Measurements from ENCODE around the gene CD63.
A peak's percentile ranks its signal among the peaks of the same experiment; 100 is the strongest.

CD63 gene

DNA sequence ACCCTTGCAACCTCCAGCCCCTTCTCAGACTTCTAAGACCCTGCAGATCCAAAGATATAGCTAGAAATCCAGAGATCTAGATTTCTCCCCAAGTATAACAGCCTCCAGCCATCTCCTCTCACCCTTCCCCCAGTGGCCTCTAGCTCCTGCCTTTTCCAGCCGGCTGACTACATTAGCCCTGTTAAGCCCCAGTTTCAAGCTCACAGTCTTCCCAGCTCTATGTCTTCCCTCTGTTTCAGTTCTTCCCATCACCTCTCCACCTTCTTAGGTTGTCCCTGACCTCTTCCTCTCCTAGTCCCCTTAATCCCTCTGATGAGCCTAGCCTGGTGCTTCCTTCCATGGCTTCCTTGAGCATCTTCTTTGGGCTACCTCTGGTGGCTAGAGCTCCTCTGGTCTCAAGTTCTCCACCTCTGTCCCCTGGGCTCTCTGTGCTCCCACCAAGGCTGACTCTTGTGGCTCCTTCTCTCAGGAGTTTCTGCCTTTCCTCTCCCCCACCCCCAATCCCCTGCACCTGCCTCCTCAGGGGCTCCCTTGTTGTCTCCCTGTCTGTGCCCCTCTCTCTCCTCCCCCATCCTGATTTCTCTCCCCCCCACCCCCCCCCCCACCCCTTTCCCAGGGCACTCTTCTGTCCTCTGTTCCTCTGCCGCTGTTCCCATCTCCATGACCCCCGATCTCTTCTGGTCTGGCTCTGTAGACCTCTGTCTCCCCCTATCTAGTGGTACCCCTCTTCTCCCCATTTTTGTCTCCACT, 13.3 kb upstream of the CD63 start:
- ChIA-PET POLR2A (interaction anchor here (0.7 to 2.5 kb wide), 5 partner anchors 12 to 255 kb away, joined by 3 to 17 read pairs (median 4); partner anchors contain the start of genes CD63, ORMDL2, RAB5B and SUOX), CTCF (interaction anchor here (0.6 to 6.1 kb wide), 6 partner anchors 48 to 302 kb away, joined by 3 to 79 read pairs (median 3); no protein-coding TSS in a partner anchor)
- Histone ChIP-seq H3K27ac (ENCODE audit: extremely low read depth, low read depth, low read length) (no peak overlapping the region), H3K36me3 (ENCODE audit: control insufficient read depth in 2 of 2, insufficient read depth in 1 of 2, low read length in 2 of 2) (peaks cover 0 to 6% of the 10 kb centered on the region in 2 experiments; a peak in 1 of 3 replicates), H3K4me3 (ENCODE audit: low read depth, low read length) (no peak overlapping the region; the same call in 1 of the 2 replicates), H3K9me3 (ENCODE audit: control insufficient read depth, insufficient read depth, low read depth, low read length) (no peaks in the 10 kb centered on the region), H3K4me1 (ENCODE audit: control insufficient read depth, insufficient read depth, low read length) (peaks cover 21% of the 10 kb centered on the region; the same call in 1 of the 2 replicates)
- TF ChIP-seq, protein P1, sequence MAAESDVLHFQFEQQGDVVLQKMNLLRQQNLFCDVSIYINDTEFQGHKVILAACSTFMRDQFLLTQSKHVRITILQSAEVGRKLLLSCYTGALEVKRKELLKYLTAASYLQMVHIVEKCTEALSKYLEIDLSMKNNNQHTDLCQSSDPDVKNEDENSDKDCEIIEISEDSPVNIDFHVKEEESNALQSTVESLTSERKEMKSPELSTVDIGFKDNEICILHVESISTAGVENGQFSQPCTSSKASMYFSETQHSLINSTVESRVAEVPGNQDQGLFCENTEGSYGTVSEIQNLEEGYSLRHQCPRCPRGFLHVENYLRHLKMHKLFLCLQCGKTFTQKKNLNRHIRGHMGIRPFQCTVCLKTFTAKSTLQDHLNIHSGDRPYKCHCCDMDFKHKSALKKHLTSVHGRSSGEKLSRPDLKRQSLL (tag by site-specific recombination; IDR thresholded peaks at IDR 0.05), result peak; percentile 68; the same call in 1 of the 2 replicates
- TF ChIP-seq ZNF596 (tag by site-specific recombination; IDR thresholded peaks at IDR 0.05), result no peak
- TF ChIP-seq FEZF1 (tag by site-specific recombination; IDR thresholded peaks at IDR 0.05), result peak; percentile 85

DNA sequence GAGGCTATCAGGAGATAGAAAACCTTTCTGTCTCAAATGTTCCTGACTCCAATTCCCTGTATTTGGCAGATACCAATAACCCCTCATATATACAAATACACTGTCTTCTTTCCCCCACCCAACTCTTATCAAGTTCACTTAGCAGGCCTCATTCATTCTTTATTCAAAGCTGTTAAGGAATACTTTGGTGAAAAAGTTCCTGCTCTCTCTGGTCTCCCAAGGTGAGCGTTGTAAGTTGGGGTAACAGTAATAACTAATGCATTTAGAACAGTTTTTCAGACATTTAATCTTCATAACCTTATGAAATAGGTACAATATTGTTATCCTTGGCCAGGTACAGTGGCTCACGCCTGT, 10.2 kb upstream of the CD63 start:
- H3K4me3 ChIP-seq (ENCODE audit: low read depth, low read length), result no peak overlapping the region
- POLR2A ChIA-PET, result interaction anchor here (1.0 to 3.4 kb wide), 12 partner anchors 8 to 378 kb away, joined by 3 to 24 read pairs (median 4); partner anchors contain the start of genes CD63, DNAJC14, PA2G4 and PYM1
- CTCF ChIA-PET, result interaction anchor here (0.6 to 6.8 kb wide), 51 partner anchors 9 to 1021 kb away, joined by 3 to 127 read pairs (median 7); partner anchors contain the start of genes CD63, DNAJC14, ORMDL2 and RDH5
- peaks cover 11% of the 10 kb centered on the region; the same call in 1 of the 2 replicates for H3K4me1 ChIP-seq (ENCODE audit: control insufficient read depth, insufficient read depth, low read length)
- TF ChIP-seq ZNF280D (tag by site-specific recombination; IDR thresholded peaks at IDR 0.05) (no peak), IKZF3 (tag by site-specific recombination; IDR thresholded peaks at IDR 0.05) (0 out of 2 replicates have a peak, but pooled peaks have one; percentile 7), ZNF843 (tag by site-specific recombination; IDR thresholded peaks at IDR 0.05) (0 out of 2 replicates have a peak, but pooled peaks have one; percentile 1)
- H3K27ac ChIP-seq (ENCODE audit: extremely low read depth, low read depth, low read length), result no peak overlapping the region
- H3K9me3 ChIP-seq (ENCODE audit: control insufficient read depth, insufficient read depth, low read depth, low read length), result no peaks in the 10 kb centered on the region
- H3K36me3 ChIP-seq (ENCODE audit: control insufficient read depth in 2 of 2, insufficient read depth in 1 of 2, low read length in 2 of 2), result no peaks in the 10 kb centered on the region

DNA sequence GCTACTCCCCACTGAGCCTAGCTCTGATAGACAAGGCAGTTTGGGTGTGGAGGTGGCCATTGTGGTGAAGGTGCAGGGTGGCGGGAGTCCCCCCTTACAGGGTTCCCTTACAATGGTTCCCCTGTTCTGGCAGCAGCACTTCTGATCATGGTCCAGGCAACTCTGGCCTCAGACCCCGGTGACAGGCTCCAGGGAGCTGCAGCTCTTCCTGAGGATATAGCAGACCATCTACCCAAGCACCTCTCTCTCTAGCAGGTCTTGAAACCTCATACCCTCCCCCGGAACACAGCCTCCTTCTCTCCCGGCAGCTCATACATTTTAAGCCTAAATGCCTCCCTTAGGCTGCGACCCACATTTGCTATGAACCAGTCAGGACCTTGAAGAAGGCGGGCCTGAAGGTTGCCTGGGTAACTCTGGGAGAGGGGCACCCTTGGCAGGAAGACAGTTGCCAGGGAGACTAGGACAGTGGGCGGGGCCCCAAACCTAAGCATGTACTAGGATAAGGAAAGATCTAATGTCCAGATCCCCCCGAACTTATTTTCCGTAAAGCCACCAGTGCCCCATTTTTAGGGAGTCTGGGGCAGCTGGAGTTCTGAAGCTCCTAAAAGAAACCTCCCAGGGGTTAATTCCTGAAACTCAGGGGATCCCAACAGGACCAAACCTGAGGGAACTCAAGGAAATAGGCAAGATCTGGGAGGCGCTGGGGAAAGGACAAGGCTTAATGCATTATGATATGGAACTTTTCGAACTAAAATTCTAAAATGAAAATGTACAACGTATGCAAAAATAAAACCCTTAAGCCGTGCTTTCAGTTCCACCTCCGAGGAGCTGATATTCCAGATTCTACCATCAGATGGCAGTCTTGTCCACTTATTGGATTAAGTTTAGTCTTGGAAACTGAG, 9.6 kb upstream of the CD63 start:
- CTCF ChIA-PET, result interaction anchor here (0.6 to 6.8 kb wide), 72 partner anchors 8 to 1021 kb away, joined by 3 to 127 read pairs (median 5); partner anchors contain the start of genes BLOC1S1, CD63, DNAJC14 and ORMDL2
- no peaks in the 10 kb centered on the region for H3K36me3 ChIP-seq (ENCODE audit: control insufficient read depth in 2 of 2, insufficient read depth in 1 of 2, low read length in 2 of 2)
- peaks cover 11% of the 10 kb centered on the region; the same call in 1 of the 2 replicates for H3K4me1 ChIP-seq (ENCODE audit: control insufficient read depth, insufficient read depth, low read length)
- peak overlapping the region; percentile 43 for H3K4me3 ChIP-seq (ENCODE audit: low read depth, low read length)
- H3K9me3 ChIP-seq (ENCODE audit: control insufficient read depth, insufficient read depth, low read depth, low read length), result no peaks in the 10 kb centered on the region
- peak overlapping the region; percentile 43; the same call in 1 of the 2 replicates for H3K27ac ChIP-seq (ENCODE audit: extremely low read depth, low read depth, low read length)
- POLR2A ChIA-PET, result interaction anchor here (1.0 to 3.4 kb wide), 15 partner anchors 9 to 379 kb away, joined by 3 to 24 read pairs (median 4); partner anchors contain the start of genes CD63, DNAJC14, ORMDL2 and PA2G4
- TF ChIP-seq ZNF366 (tag by site-specific recombination; conservative IDR thresholded peaks at IDR 0.05), result peak; percentile 68
- no peak for TF ChIP-seq ZNF214 (tag by site-specific recombination; IDR thresholded peaks at IDR 0.05; ENCODE audit: borderline replicate concordance)
- no peak for TF ChIP-seq ZNF629 (tag by site-specific recombination; IDR thresholded peaks at IDR 0.05)
- no peak for TF ChIP-seq GLI2 (tag by site-specific recombination; IDR thresholded peaks at IDR 0.05; ENCODE audit: borderline replicate concordance, low read depth)
- TF ChIP-seq HOXC10 (CRISPR knock-in tag; IDR thresholded peaks at IDR 0.05), result no peak
- TF ChIP-seq ZNF792 (tag by site-specific recombination; IDR thresholded peaks at IDR 0.05), result no peak
- no peak for TF ChIP-seq ZNF175 (tag by site-specific recombination; IDR thresholded peaks at IDR 0.05)
- TF ChIP-seq ZNF398 (tag by site-specific recombination; IDR thresholded peaks at IDR 0.05), result peak; percentile 57; the same call in 1 of the 2 replicates
- TF ChIP-seq ZNF610 (tag by site-specific recombination; IDR thresholded peaks at IDR 0.05; ENCODE audit: borderline replicate concordance), result no peak
- TF ChIP-seq ZNF623 (tag by site-specific recombination; IDR thresholded peaks at IDR 0.05), result no peak
- TF ChIP-seq, protein P2, sequence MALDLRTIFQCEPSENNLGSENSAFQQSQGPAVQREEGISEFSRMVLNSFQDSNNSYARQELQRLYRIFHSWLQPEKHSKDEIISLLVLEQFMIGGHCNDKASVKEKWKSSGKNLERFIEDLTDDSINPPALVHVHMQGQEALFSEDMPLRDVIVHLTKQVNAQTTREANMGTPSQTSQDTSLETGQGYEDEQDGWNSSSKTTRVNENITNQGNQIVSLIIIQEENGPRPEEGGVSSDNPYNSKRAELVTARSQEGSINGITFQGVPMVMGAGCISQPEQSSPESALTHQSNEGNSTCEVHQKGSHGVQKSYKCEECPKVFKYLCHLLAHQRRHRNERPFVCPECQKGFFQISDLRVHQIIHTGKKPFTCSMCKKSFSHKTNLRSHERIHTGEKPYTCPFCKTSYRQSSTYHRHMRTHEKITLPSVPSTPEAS (tag by site-specific recombination; IDR thresholded peaks at IDR 0.05), result no peak
- no peak for TF ChIP-seq SCRT2 (tag by site-specific recombination; IDR thresholded peaks at IDR 0.05)
- TF ChIP-seq ZNF433 (tag by site-specific recombination; IDR thresholded peaks at IDR 0.05; ENCODE audit: low read depth), result no peak
- no peak for TF ChIP-seq BCL11A (tag by site-specific recombination; IDR thresholded peaks at IDR 0.05; ENCODE audit: low read depth)
